Kidney (tissue), 14 donors: ENCODE measurements around the gene ARAP1. TPM values are rescaled to one million over a fixed set of nuclear protein-coding genes. Genes with fewer than 3 reads are reported as not detected.
A peak's percentile ranks its signal among the peaks of the same experiment; 100 is the strongest.

Experiments
- DNase-seq, 5 donors: peaks; one replicate each; pipeline ENCODE4 v3.0.0-alpha.2; 2013 to 2020
- FAIRE-seq: peaks from 2 replicates; lab custom pipeline; 2012; peaks lifted over from hg19 to GRCh38; lab: Jason Lieb, UNC
- H3K27ac ChIP-seq, 2 donors: one replicate each; pipeline ENCODE4 v1.7.0; 2013; ENCODE audit warnings: low read depth in 2 of 2, low read length in 2 of 2, inconsistent platforms in 1 of 2
- H3K27me3 ChIP-seq: one replicate; pipeline ENCODE4 v1.7.1; 2013; ENCODE audit warnings: low read length, inconsistent platforms; ENCODE audit not compliant: control insufficient read depth, insufficient read depth
- H3K36me3 ChIP-seq, 3 donors: one replicate each; pipeline versions ENCODE4 v1.7.0 to v1.7.1; 2013; ENCODE audit warnings: low read length in 3 of 3, control low read depth in 1 of 3, inconsistent platforms in 1 of 3; ENCODE audit not compliant: insufficient read depth in 3 of 3, control insufficient read depth in 2 of 3
- H3K4me1 ChIP-seq, 3 donors: one replicate each; pipeline versions ENCODE4 v1.7.0 to v1.7.1; 2013; ENCODE audit warnings: low read length in 3 of 3, inconsistent platforms in 1 of 3, low read depth in 1 of 3; ENCODE audit not compliant: control insufficient read depth in 2 of 3, insufficient read depth in 2 of 3
- H3K4me3 ChIP-seq, 3 donors: one replicate each; pipeline versions ENCODE4 v1.7.0 to v1.8.1; 2013; ENCODE audit warnings: low read length in 3 of 3, control low read depth in 1 of 3, inconsistent platforms in 1 of 3
- H3K9ac ChIP-seq, 3 donors: one replicate each; pipeline versions ENCODE4 v1.7.0 to v1.7.1; 2013; ENCODE audit warnings: low read length in 3 of 3, control low read depth in 1 of 3, inconsistent platforms in 1 of 3
- H3K9me3 ChIP-seq, 3 donors: one replicate each; pipeline versions ENCODE4 v1.7.0 to v1.7.1; 2013; ENCODE audit warnings: low read length in 3 of 3, control low read depth in 1 of 3, inconsistent platforms in 1 of 3; ENCODE audit not compliant: control insufficient read depth in 2 of 3, insufficient read depth in 1 of 3
- intact Hi-C: fragments of 100-400 bp; cut with DNase I; formaldehyde crosslinking; loops from one replicate; pipeline ENCODE4 v1.11.1; 2022
- polyA plus RNA-seq: library from polyadenylated mRNA; stranded (reverse); fragments of 350-450 nt; fragmentation: Illumina TruSeq; extraction: RNeasy Lipid Tissue Mini Kit (QIAGEN cat#74804); gene quantifications from one replicate; pipeline ENCODE4 v1.2.3, GENCODE V29; 2014; ENCODE audit warnings: low read depth, low replicate concordance; ENCODE audit not compliant: insufficient read depth
- total RNA-seq: library from RNA; stranded (reverse); fragmentation: NEBNext Ultra II Directional; extraction: Animal tissue kit (Norgen Biotek cat#: 25700); gene quantifications from one replicate; pipeline ENCODE4 v1.2.1, GENCODE V29; 2021
- TF ChIP-seq, protein P1 (sequence below): IDR thresholded peaks from 3 replicates; pipeline ENCODE4 v1.5.1; 2012; ENCODE audit warnings: mild to moderate bottlenecking, moderate library complexity, borderline replicate concordance; ENCODE audit not compliant: insufficient read depth; ENCODE audit errors: extremely low read depth
- donor health status: control.
- donor health status: control.
- donor health status: control.
- donor health status: control.
- donor health status: control.
- donor health status: DM: yes; HTN: yes; CAD: no.
- donor health status: Normal renal cell carcinoma (clear cell type).

Gene ARAP1
- total and polyA plus RNA-seq, 2 donors from 2014 or later = 58.2 to 80.8 TPM

GRCh38 chr11:72781063-72781312, 28.8 kb upstream of the ARAP1 start:
- Histone ChIP-seq H3K4me3 (peak overlapping the region; percentile 38 to 71 (median 60)), H3K36me3 (no peaks in the 10 kb centered on the region), H3K9ac (peak overlapping the region in 2 of 3 donors; percentile 35 to 72), H3K4me1 (peaks cover 0 to 55% (median 19%) of the 10 kb centered on the region in 3 donors), H3K27me3 (no peaks in the 10 kb centered on the region), H3K9me3 (no peaks in the 10 kb centered on the region), H3K27ac (peak overlapping the region; percentile 61 to 71)
- TF ChIP-seq, protein P1, sequence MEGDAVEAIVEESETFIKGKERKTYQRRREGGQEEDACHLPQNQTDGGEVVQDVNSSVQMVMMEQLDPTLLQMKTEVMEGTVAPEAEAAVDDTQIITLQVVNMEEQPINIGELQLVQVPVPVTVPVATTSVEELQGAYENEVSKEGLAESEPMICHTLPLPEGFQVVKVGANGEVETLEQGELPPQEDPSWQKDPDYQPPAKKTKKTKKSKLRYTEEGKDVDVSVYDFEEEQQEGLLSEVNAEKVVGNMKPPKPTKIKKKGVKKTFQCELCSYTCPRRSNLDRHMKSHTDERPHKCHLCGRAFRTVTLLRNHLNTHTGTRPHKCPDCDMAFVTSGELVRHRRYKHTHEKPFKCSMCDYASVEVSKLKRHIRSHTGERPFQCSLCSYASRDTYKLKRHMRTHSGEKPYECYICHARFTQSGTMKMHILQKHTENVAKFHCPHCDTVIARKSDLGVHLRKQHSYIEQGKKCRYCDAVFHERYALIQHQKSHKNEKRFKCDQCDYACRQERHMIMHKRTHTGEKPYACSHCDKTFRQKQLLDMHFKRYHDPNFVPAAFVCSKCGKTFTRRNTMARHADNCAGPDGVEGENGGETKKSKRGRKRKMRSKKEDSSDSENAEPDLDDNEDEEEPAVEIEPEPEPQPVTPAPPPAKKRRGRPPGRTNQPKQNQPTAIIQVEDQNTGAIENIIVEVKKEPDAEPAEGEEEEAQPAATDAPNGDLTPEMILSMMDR = no peak
- DNase-seq (peak in 2 of 5 donors; percentile 54 to 68), FAIRE-seq (no peak)
- intact Hi-C loops = loop anchor here (10.0 kb wide), 1 partner anchor 46 kb away; no protein-coding TSS in a partner anchor

DNA sequence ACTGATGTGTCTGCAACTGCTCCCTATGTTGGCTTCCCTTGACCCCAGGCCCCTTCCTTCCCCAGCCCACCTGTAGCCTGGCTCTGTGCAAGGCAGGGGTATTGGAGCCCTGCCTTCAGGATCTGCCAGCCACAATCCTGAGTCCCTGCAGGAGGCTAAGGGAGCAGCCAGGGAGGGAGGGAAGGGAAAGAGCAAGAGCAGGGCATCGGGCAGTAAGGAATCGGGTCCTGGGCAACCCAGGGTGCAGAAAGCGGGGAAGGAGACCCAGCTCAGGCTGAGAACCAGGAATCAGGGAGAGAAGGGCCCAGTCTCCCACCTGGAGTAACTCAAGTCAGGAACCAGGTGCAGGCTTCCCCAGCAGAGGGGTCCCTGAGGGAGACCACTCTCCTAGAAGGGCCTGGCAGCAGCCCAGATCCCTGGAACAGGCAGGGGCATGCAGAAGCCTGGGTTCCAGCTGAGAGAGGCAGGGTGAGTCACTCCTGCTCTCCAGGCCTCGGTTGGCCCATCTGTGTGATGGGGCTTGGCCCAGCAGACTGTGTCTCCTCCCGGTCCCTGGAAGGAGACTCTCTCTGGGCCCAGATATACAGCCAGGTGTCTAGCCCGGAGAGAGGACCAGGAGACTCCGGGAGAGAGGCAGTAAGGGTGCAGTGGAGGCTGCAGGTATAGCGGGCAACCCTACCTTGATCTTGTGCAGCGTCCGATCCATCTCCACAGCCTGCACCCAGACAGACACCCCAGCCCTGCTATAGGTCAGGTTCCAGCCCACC, 28.3 kb upstream of the ARAP1 start:
- H3K27ac ChIP-seq = peak overlapping the region; percentile 61 to 71
- no peaks in the 10 kb centered on the region for H3K36me3 ChIP-seq
- no peak for FAIRE-seq
- no peaks in the 10 kb centered on the region for H3K27me3 ChIP-seq
- no peaks in the 10 kb centered on the region for H3K9me3 ChIP-seq
- no peak for DNase-seq
- H3K9ac ChIP-seq = peak overlapping the region in 2 of 3 donors; percentile 35 to 72
- TF ChIP-seq, protein P1 = no peak
- H3K4me1 ChIP-seq = peaks cover 0 to 58% (median 19%) of the 10 kb centered on the region in 3 donors
- intact Hi-C loops = loop anchor here (10.0 kb wide), 1 partner anchor 46 kb away; no protein-coding TSS in a partner anchor
- H3K4me3 ChIP-seq = peak overlapping the region; percentile 38 to 71 (median 60)

DNA sequence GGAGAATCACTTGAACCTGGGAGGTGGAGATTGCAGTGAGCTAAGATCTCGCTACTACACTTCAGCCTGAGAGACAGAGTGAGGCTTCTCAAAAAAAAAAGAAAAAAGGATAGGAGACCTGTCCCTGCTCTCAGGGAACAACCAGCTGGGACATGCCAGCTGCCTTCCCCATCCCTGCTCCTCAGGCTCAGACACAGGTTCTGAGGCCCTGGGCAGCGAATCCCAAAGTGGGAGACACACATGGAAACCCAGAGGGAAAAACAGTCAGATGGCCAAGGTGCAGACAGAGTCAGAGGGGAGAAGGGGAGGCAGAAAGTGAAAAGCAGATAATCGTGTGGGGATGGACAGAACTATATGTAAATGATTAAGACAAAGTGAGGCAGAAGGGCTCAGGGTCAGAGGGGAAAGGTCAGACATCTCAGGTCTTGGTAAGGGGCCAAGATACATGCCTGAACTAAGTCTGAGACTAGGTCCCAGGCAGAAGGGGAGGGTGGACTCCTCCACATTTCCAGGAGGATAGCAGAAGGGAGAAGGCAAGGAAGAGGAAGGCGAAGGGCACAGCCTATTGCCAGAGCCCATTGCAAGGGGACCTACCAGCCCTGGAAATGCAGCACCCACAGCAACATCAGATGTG, 27.4 kb upstream of the ARAP1 start:
- Histone ChIP-seq H3K4me3 (peak overlapping the region in 1 of 3 donors; percentile 12), H3K9me3 (no peaks in the 10 kb centered on the region), H3K27ac (peak overlapping the region; percentile 2 to 38), H3K27me3 (no peaks in the 10 kb centered on the region), H3K36me3 (no peaks in the 10 kb centered on the region), H3K4me1 (peaks cover 0 to 58% (median 21%) of the 10 kb centered on the region in 3 donors), H3K9ac (peak overlapping the region in 1 of 3 donors; percentile 72)
- FAIRE-seq = no peak
- intact Hi-C loops = loop anchor here (10.0 kb wide), 1 partner anchor 45 kb away; no protein-coding TSS in a partner anchor
- TF ChIP-seq, protein P1 = no peak
- DNase-seq = no peak
